Non-pigmented ciliary epithelial cell (primary cell): ENCODE measurements around the gene TSSK3.

ENCODE experiments used
- DNase-seq: peaks from one replicate; pipeline ENCODE4 v3.0.0-alpha.2; 2010; ENCODE audit warnings: low read depth

The TSSK3 gene

GRCh38 chr1:32404946-32405345 lies 42.6 kb downstream of the TSSK3 start:
- no peak for DNase-seq

- no peak for DNase-seq
These were observed 43.5 kb downstream of the TSSK3 start for GRCh38 chr1:32405672-32406467.

GRCh38 chr1:32406629-32407111 lies 44.3 kb downstream of the TSSK3 start:
- no peak for DNase-seq

GRCh38 chr1:32411261-32411660 lies 48.9 kb downstream of the TSSK3 start:
- no peak for DNase-seq

GRCh38 chr1:32413507-32414185 lies 51.3 kb downstream of the TSSK3 start:
- no peak for DNase-seq
